Measurements from ENCODE around the gene SPATA7.

GRCh38 chr14:88359500-88359899, 26.0 kb upstream of the SPATA7 start:
- TF ChIP-seq CTCF (IDR thresholded peaks at IDR 0.05) = no peak
- no peak for TF ChIP-seq POLR2AphosphoS5 (IDR thresholded peaks at IDR 0.05)

Data from stomach (tissue), 4 donors.